GM19239 (cell line): ENCODE results near the gene PLA2G2E.
"Not testable (repeated sequence)": the region's sequence is repeated elsewhere in the genome, so short reads cannot be mapped to it uniquely, and the experiment has no call there.

ENCODE experiments used
- DNase-seq: peaks from one replicate; pipeline ENCODE4 v3.0.0; 2011; ENCODE audit warnings: low spot score; ENCODE audit not compliant: insufficient read length
- FAIRE-seq: peaks from 2 replicates; lab custom pipeline; 2011; peaks lifted over from hg19 to GRCh38; lab: Jason Lieb, UNC

Gene PLA2G2E

DNA sequence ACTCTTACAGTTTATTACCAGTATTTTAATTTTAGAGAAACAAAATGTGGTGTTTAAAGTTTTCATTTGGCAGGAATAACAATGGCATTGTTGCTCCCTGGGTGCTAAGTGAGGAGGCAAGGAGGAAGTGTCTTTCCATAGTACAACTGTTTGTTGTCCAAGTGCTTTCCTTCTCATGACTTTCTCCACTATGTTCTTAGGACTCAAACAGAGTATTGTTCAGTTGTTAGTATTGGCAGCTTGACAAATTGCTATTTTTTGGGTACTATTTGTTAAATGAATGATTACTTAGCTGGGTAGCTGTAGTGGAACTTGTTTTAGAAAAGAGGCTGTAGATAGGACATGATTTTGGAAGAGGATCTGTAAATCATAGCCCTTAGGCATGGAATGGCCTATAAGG, 33.8 kb downstream of the PLA2G2E start:
- no peak for FAIRE-seq
- no peak for DNase-seq

DNA sequence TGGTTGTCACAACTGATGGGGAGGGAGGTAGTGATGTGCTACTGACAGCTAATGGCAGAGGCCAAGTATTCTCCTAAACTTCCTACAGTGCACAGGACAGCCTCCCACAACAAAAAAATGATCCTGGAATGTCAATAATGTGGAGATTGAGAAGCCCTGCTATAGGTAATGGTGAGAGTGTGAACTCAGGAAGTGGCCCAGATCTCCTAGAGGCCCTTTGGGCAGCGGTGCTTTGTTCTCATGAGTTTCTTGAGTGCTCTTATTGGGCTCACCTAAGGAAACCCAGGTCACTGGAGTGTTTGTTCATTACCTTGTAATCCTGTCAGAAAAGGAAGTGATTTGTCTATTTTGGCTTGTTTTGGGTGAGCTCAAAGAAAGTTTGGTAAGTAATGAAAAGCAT, 35.3 kb downstream of the PLA2G2E start:
- DNase-seq (no peak), FAIRE-seq (no peak)

DNA sequence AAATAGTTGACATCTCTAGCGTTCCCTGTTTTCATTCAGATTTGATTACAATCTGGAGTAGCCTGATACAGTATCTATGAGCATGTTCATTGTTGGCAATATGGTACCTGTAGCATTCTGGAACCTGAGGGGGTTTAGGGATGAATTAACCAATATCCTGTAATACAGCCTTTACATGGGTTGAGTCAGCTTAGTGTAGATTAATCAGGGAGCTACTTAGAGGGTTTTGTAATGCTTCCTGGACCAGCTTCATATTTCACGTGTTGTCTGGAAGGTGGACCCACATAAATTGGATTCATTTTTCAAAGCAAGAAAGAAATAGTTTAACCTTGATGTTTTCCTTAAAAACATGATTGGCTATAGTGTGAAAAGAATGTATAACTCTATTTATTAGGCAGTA, 37.6 kb downstream of the PLA2G2E start:
- DNase-seq (no peak), FAIRE-seq (no peak)

DNA sequence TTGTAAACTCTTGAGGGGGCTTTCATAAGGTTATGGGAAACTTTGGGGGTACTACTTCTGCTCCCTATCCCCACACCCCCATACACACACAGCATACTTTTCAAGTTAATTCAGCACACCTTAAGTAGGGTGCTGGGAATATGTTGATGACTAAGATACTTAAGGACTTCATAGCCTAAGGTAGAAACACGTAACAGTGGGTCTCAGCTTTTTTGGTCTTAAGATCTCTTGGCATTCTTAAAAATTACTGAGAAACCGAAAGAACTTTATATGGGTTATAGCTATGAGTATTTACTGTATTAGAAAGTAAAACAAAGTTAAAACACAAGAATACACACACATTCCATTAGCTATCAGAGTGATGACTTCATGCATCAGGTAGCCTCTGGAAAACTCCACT, 39.1 kb downstream of the PLA2G2E start:
- no peak for DNase-seq
- FAIRE-seq: no peak

DNA sequence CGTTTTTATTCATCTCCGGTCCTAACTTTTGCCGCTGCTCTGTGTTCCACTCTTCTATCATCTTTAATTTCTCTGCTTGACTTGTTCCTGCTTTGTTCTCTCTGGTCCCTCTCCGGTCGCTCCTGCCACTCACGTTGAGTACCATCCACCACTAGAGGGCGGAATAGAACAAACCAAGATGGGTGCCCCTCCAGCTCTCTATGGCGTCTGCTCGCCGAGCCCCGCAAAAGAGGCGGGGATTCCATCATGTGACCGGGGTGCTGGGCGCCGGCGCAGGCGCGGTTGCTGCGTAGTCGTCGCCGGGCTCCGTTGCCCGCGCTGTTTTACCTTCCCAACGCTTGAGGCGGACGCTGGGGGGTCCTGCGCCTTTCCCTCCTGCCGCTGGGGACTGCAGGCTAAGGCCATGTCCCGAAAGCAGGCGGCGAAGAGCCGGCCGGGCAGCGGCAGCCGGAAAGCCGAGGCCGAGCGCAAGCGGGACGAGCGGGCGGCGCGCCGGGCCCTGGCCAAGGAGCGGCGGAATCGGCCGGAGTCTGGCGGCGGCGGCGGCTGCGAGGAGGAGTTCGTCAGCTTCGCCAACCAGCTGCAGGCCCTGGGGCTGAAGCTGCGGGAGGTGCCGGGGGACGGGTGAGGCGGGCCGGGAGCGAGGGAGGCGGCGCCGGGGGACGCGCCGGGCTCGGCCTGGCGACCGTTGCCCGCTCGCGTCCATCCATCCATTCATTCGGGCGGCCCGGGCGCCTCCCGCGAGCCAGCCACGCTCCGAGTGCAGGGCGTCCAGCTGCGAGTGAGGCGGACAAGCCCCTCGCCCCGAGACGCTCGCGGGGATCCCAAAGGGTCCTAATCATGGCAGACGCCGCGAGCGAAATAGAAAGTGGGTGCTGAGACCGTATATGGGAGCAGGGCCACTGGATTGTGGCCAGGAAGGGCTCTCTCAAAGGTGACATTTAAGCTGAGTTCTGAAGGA, 41.0 kb downstream of the PLA2G2E start, which contains the start of gene OTUD3:
TSS of gene OTUD3 (plus strand) at position 285 of the 961 bp plus-strand sequence. CDS start at position 404, 119 bp downstream.
- DNase-seq (peak; percentile 93), FAIRE-seq (peak; percentile 96)

DNA sequence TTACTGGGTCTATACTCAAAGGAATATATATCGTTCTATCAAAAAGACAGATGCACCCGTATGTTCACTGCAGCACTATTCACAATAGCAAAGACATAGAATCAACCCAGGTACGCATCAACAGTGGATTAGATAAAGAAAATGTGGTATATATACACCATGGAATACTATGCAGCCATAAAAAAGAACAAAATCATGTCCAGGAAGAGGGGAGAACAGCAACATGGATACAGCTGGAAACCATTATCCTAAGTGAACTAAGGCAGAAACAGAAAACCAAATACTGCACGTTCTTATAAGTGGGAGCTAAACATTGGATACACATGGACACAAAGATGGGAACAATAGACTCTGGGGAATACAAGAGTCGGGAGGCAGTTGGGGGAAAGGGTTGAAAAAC, 42.6 kb downstream of the PLA2G2E start:
- not testable (repeated sequence) for FAIRE-seq, DNase-seq

DNA sequence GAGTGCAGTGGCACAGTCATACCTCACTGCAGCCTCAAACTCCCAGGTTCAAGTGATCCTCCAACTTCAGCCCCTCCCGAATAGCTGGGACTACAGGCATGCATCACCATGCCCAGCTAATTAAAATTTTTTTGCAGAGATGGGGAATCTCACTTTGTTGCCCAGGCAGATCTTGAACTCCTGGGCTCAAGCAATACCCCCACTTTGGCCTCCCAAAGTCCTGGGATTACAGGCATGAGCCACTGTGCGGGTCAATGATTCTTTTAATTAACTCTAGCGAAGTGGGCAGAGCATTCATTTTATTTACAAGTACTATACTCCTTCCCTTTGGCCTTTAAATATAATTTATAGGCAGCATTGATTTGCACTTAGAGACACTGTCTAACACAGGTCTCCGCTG, 43.8 kb downstream of the PLA2G2E start:
- no peak for FAIRE-seq
- no peak for DNase-seq

DNA sequence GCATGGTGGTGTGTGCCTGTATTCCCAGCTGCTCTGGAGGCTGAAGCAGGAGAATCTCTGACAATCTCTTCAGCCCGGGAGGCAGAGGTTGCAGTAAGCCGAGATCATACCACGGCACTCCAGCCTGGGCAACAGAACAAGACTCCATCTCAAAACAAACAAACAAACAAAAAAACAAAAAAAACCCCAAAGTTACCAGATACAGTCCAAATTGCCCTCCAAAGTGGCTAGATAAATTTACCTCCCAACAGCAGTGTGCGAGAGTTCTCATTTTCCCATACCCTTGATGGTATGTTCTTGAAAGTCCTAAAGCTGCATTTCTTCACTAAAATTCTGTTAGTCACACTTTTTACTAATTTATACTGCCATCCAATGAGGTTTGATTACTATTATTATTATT, 44.2 kb downstream of the PLA2G2E start:
- DNase-seq (no peak), FAIRE-seq (no peak)

DNA sequence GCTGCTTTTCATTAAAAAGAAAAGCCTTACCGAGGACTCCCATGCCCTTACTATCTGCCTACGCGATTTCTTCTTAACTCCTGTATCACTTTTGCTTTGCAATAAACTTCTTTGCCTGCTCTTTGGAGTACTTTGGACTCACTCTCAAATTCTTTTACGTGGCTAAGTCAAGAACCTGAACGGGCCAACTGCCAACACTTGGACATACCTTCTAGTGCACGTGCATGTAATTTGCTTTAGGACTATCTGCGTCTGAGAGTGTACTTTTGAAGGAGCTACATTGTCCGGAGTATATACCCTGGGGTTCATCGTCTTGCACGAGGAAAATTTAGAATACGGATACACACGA, 44.8 kb downstream of the PLA2G2E start:
- FAIRE-seq: no peak
- DNase-seq: no peak

DNA sequence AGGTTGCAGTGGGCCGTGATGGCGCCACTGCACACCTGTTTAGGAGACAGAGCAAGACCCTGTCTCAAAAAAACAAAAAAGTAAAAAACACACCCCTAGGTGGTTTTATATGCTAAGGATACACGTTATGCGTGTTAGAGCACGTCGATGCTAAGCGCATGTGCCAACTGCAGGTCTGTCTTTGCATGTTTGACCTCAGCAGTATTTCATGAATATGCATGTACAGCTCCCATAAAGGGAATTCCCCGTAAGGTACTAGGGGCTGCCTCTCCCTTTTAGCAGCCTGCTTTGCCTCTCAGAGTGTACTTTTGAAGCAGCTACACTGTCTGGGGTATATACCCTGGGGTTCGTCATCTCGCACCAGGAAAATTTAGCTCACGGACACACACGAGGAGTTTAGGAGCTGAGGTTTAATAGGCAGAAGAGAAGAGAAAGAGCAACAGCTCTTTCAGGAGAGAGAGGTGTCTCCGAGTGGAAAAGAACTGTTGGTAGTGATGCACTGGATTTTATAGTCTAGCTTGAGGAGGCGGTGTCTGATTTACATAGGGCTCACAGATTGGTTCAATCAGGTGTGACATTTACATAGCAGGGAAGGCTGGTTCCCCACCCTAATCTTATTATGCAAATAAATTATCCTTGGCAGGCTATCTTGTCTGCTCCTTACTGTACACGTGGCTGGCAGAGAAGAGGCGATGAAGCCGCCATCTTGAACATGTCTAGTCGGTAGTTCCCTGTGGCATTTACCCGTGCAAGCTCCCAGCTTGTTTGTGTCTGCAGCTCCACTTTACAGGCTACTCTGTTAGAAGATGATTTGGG, 45.4 kb downstream of the PLA2G2E start:
- DNase-seq: no peak
- no peak for FAIRE-seq

DNA sequence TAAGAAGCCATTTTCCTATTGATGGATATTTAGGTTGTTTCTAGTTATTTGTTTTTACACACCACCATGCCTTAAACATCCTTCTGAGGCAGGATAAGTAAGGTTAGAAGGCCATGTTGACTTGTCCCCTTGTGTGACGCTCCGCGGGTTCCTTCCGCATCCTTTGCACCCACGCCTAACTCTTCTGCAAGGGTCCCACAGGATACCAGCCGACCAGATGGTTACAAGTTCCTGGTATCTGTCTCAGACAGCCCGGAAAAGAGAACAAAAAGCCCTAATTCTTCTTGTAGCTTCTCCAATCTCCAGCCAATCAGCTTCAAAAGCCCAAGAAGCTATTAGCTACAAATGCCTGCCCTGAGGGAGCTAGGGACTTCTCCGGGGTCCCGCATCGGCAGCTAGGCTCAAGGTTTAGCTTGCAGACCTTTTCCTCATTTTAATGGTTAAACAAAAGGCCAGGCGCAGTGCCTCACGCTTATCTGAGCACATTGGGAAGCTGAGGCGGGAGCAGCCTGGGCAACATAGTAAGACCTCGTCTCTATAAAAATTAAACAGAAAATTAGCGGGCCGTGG, 46.2 kb downstream of the PLA2G2E start:
- DNase-seq: no peak
- no peak for FAIRE-seq

DNA sequence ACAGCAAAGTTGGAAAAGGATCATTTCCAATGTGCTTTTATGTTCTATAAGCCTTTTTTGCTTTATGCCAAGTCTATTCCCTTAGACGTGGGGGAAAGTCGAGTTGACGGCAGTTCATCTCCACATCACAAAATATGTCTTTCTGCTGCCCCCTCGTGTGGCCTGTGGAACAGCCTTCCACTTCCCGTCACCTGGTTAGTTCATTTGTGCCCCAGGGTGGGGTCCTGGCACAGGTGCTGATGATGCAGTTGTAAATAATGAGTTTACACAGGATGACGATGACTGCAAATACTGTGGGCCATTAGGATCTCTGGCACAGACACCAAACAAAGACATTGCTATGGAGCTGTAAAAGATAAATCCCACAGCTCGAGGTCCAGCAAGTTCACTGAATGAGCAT, 51.2 kb downstream of the PLA2G2E start:
- DNase-seq (no peak), FAIRE-seq (no peak)
